Measurements from ENCODE around the gene ARL1.

DNA sequence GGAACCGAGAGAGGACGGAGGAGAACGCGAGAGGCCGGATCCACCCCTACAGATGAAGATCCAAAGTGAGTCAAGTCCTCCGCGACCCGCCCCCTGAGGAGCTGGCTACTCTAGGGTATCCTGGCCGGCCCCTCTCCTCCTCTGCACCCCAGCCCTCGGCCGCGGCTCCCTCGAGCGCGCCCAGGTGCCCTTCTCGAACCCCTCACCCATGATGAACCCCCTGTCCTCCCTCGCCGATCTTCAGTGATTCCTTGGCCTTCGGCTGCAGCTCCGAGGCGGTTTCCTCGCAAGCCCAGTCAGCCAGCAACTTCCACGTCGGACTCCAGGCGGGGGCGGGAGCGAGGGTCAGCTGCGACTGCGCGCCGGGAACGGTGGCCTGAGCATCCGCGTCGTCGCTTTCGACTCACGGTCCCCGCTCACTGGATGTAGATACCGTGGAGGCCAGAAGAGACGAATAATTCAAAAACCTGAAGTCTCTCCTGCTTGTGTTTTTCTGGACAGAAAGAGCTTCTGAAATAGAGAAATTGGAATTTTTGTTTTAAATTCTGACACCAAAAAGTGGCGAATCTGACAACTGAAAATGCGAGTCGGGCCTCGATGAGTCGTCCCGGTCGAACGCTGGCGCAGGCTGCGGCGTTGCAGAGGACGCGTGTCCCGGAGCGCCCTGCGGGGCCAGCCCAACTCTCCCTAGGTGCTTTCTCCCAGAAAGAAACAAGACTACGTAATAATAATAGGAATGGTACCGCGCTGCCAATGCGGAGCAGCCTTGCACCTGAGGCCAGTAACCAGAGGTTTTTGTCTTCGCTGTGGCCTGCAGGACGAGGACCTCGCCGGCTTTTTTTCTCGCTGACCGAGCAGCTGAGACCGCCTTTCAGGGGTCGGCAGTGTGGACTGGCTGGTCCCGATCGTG, at the start of gene ARL1:
- TF ChIP-seq, protein P1, sequence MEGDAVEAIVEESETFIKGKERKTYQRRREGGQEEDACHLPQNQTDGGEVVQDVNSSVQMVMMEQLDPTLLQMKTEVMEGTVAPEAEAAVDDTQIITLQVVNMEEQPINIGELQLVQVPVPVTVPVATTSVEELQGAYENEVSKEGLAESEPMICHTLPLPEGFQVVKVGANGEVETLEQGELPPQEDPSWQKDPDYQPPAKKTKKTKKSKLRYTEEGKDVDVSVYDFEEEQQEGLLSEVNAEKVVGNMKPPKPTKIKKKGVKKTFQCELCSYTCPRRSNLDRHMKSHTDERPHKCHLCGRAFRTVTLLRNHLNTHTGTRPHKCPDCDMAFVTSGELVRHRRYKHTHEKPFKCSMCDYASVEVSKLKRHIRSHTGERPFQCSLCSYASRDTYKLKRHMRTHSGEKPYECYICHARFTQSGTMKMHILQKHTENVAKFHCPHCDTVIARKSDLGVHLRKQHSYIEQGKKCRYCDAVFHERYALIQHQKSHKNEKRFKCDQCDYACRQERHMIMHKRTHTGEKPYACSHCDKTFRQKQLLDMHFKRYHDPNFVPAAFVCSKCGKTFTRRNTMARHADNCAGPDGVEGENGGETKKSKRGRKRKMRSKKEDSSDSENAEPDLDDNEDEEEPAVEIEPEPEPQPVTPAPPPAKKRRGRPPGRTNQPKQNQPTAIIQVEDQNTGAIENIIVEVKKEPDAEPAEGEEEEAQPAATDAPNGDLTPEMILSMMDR (IDR thresholded peaks at IDR 0.05; ENCODE audit: insufficient read depth, low read depth, low read length) = no peak
- no peak for TF ChIP-seq EZH2 (IDR thresholded peaks at IDR 0.05; ENCODE audit: insufficient read depth, low read length)
